ENCODE results near the gene TMEM209.
"Not testable (repeated sequence)": the region's sequence is repeated elsewhere in the genome, so short reads cannot be mapped to it uniquely, and the experiment has no call there.

TMEM209 gene

DNA sequence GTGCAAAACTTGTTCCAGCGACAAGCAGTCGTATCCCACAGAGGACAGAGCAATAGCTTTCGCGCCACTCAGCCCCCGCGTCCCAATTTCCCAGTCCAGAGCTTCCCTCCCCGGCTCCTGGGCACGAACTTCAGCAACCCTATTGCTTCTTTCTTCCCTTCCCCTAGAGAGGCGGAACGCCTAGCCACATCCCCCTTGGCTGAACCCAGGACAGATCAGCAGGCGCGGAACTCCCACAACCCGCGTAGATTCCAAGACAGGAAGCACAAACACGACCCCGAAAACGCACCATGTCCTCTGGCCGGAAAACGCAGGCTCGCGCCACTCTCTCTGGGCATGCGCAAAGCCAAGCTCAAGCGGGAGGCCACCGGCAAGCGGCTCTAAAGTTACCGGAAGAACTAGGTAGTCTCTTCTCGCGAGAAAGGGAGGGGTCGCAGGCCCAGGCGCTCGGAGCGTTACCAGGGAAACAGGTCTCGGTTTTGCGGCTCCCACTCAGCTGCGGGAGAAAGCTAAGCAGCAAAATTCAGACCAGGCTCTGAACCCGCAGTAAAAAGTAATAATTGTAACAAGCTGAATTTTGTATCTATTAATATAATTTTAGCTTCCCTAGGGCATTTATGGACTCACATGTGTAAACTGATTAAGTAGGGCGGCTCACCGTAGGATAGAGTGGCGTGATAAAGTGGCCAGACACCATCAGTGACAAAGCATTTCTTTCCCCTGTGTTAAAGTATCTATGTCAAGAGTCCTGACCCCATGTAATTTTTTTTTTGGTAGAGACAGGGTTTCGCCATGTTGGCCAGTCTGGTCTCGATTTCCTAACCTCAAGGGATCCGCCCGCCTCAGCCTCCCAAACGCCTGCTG lies at the start of gene TMEM209:
Gene TMEM209 (minus strand): TSS at position 323 of the 864 bp plus-strand sequence. CDS start 31 bp downstream, at position 292.
- Histone ChIP-seq H3K79me2 (ENCODE audit: insufficient read depth, low read length) (peaks cover 38% of the 10 kb centered on the region), H3K9ac (ENCODE audit: low read depth, low read length, poor library complexity, severe bottlenecking) (peak within 1 kb of the TSS; percentile 97), H3K4me3 (ENCODE audit: low read length, poor library complexity, severe bottlenecking) (peak within 1 kb of the TSS; percentile 87), H3K9me3 (ENCODE audit: insufficient read depth, low read depth, low read length) (no peaks in the 10 kb centered on the region), H3K9me2 (replicated peaks; ENCODE audit: low read depth, low read length) (no peaks in the 10 kb centered on the region), H2AFZ (ENCODE audit: low read length) (peak within 1 kb of the TSS; percentile 88), H3F3A (ENCODE audit: low read depth) (no peaks in the 10 kb centered on the region), H3K4me2 (ENCODE audit: low read depth, low read length, poor library complexity, severe bottlenecking) (peak within 1 kb of the TSS; percentile 66), H3K36me3 (ENCODE audit: insufficient read depth, low read length) (peaks cover 9% of the 10 kb centered on the region; the same call in 1 of the 2 replicates), H3K4me1 (ENCODE audit: insufficient read depth, low read length, poor library complexity, severe bottlenecking) (peaks cover 21% of the 10 kb centered on the region), H4K20me1 (ENCODE audit: insufficient read depth, low read length, poor library complexity, severe bottlenecking) (peaks cover under 1% of the 10 kb centered on the region), H3K27me3 (ENCODE audit: insufficient read depth, low read length, poor library complexity, severe bottlenecking) (no peaks in the 10 kb centered on the region)
- TF ChIP-seq, protein P1, sequence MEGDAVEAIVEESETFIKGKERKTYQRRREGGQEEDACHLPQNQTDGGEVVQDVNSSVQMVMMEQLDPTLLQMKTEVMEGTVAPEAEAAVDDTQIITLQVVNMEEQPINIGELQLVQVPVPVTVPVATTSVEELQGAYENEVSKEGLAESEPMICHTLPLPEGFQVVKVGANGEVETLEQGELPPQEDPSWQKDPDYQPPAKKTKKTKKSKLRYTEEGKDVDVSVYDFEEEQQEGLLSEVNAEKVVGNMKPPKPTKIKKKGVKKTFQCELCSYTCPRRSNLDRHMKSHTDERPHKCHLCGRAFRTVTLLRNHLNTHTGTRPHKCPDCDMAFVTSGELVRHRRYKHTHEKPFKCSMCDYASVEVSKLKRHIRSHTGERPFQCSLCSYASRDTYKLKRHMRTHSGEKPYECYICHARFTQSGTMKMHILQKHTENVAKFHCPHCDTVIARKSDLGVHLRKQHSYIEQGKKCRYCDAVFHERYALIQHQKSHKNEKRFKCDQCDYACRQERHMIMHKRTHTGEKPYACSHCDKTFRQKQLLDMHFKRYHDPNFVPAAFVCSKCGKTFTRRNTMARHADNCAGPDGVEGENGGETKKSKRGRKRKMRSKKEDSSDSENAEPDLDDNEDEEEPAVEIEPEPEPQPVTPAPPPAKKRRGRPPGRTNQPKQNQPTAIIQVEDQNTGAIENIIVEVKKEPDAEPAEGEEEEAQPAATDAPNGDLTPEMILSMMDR (conservative IDR thresholded peaks at IDR 0.05; ENCODE audit: low read length): no peak
- no peak for TF ChIP-seq EZH2phosphoT487 (IDR thresholded peaks at IDR 0.05; ENCODE audit: borderline replicate concordance)

- H2AFZ ChIP-seq (ENCODE audit: low read length): no peak overlapping the region
- TF ChIP-seq, protein P1 (conservative IDR thresholded peaks at IDR 0.05; ENCODE audit: low read length): no peak
- no peak for TF ChIP-seq EZH2phosphoT487 (IDR thresholded peaks at IDR 0.05; ENCODE audit: borderline replicate concordance)
Observed at GRCh38 chr7:130254555-130254954, 49.3 kb upstream of the TMEM209 start.

DNA sequence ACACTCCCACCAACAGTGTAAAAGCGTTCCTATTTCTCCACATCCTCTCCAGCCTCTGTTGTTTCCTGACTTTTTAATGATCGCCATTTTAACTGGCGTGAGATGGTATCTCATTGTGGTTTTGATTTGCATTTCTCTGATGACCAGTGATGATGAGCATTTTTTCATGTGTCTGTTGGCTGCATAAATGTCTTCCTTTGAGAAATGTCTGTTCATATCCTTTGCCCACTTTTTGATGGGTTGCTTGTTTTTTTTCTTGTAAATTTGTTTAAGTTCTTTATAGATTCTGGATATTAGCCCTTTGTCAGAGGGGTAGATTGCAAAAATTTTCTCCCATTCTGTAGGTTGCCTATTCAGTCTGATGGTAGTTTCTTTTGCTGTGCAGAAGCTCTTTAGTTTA lies 44.4 kb upstream of the TMEM209 start:
- H3K4me1 ChIP-seq (ENCODE audit: insufficient read depth, low read length, poor library complexity, severe bottlenecking); H3K79me2 ChIP-seq (ENCODE audit: insufficient read depth, low read length); H3K9ac ChIP-seq (ENCODE audit: low read depth, low read length, poor library complexity, severe bottlenecking); H3F3A ChIP-seq (ENCODE audit: low read depth); H3K36me3 ChIP-seq (ENCODE audit: insufficient read depth, low read length); H3K4me2 ChIP-seq (ENCODE audit: low read depth, low read length, poor library complexity, severe bottlenecking); H3K27me3 ChIP-seq (ENCODE audit: insufficient read depth, low read length, poor library complexity, severe bottlenecking); H3K4me3 ChIP-seq (ENCODE audit: low read length, poor library complexity, severe bottlenecking); H4K20me1 ChIP-seq (ENCODE audit: insufficient read depth, low read length, poor library complexity, severe bottlenecking); H3K9me3 ChIP-seq (ENCODE audit: insufficient read depth, low read depth, low read length); H2AFZ ChIP-seq (ENCODE audit: low read length); H3K9me2 ChIP-seq (replicated peaks; ENCODE audit: low read depth, low read length): not testable (repeated sequence)

More at GRCh38 chr7:130254555-130254954, 49.3 kb upstream of the TMEM209 start:
- H3K9me2 ChIP-seq (replicated peaks; ENCODE audit: low read depth, low read length): no peaks in the 10 kb centered on the region
- H3K9me3 ChIP-seq (ENCODE audit: insufficient read depth, low read depth, low read length): no peaks in the 10 kb centered on the region
- H3K4me3 ChIP-seq (ENCODE audit: low read length, poor library complexity, severe bottlenecking): no peak overlapping the region
- no peaks in the 10 kb centered on the region for H3K79me2 ChIP-seq (ENCODE audit: insufficient read depth, low read length)
- H3K4me1 ChIP-seq (ENCODE audit: insufficient read depth, low read length, poor library complexity, severe bottlenecking): no peaks in the 10 kb centered on the region
- no peaks in the 10 kb centered on the region for H3K27me3 ChIP-seq (ENCODE audit: insufficient read depth, low read length, poor library complexity, severe bottlenecking)
- no peaks in the 10 kb centered on the region for H3K36me3 ChIP-seq (ENCODE audit: insufficient read depth, low read length)
- H4K20me1 ChIP-seq (ENCODE audit: insufficient read depth, low read length, poor library complexity, severe bottlenecking): no peaks in the 10 kb centered on the region
- H3K9ac ChIP-seq (ENCODE audit: low read depth, low read length, poor library complexity, severe bottlenecking): no peak overlapping the region
- no peaks in the 10 kb centered on the region for H3F3A ChIP-seq (ENCODE audit: low read depth)
- no peak overlapping the region for H3K4me2 ChIP-seq (ENCODE audit: low read depth, low read length, poor library complexity, severe bottlenecking)

DNA sequence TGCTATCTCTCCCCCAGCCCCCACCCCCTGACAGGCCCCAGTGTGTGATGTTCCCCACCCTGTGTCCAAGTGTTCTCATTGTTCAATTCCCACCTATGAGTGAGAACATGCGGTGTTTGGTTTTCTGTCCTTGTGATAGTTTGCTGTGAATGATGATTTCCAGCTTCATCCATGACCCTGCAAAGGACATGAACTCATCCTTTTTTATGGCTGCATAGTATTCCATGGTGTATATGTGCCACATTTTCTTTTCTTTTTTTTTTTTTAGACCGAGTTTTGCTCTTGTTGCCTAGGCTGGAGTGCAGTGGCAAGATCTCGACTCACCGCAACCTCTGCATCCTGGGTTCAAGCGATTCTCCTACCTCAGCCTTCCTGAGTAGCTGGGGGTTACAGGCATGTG lies 43.6 kb upstream of the TMEM209 start:
- not testable (repeated sequence) for H3K27me3 ChIP-seq (ENCODE audit: insufficient read depth, low read length, poor library complexity, severe bottlenecking); H3K4me1 ChIP-seq (ENCODE audit: insufficient read depth, low read length, poor library complexity, severe bottlenecking); H3F3A ChIP-seq (ENCODE audit: low read depth); H3K4me2 ChIP-seq (ENCODE audit: low read depth, low read length, poor library complexity, severe bottlenecking); H2AFZ ChIP-seq (ENCODE audit: low read length); H3K4me3 ChIP-seq (ENCODE audit: low read length, poor library complexity, severe bottlenecking); H3K9me3 ChIP-seq (ENCODE audit: insufficient read depth, low read depth, low read length); H3K9me2 ChIP-seq (replicated peaks; ENCODE audit: low read depth, low read length); H3K79me2 ChIP-seq (ENCODE audit: insufficient read depth, low read length); H3K36me3 ChIP-seq (ENCODE audit: insufficient read depth, low read length); H3K9ac ChIP-seq (ENCODE audit: low read depth, low read length, poor library complexity, severe bottlenecking); H4K20me1 ChIP-seq (ENCODE audit: insufficient read depth, low read length, poor library complexity, severe bottlenecking)

DNA sequence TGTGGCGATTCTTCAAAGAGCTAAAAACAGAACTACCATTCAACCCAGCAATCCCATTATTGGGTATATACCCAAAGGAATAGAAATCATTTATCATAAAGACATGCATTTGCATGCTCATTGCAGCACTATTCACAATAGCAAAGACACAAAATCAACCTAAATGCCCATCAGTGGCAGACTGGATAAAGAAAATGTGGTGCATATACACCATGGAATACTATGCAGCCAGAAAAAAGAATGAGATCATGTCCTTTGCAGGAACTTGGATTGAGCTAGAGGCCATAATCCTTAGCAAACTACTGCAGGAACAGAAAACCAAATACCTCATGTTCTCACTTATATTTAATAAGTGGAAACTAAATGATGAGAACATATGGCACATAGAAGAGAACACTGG lies 41.3 kb upstream of the TMEM209 start:
- not testable (repeated sequence) for H3K36me3 ChIP-seq (ENCODE audit: insufficient read depth, low read length)

GRCh38 chr7:130243486-130243885 lies 38.3 kb upstream of the TMEM209 start:
- H3K4me1 ChIP-seq (ENCODE audit: insufficient read depth, low read length, poor library complexity, severe bottlenecking); H3K9me2 ChIP-seq (replicated peaks; ENCODE audit: low read depth, low read length); H3F3A ChIP-seq (ENCODE audit: low read depth); H3K9me3 ChIP-seq (ENCODE audit: insufficient read depth, low read depth, low read length); H3K79me2 ChIP-seq (ENCODE audit: insufficient read depth, low read length); H4K20me1 ChIP-seq (ENCODE audit: insufficient read depth, low read length, poor library complexity, severe bottlenecking); H2AFZ ChIP-seq (ENCODE audit: low read length); H3K36me3 ChIP-seq (ENCODE audit: insufficient read depth, low read length); H3K27me3 ChIP-seq (ENCODE audit: insufficient read depth, low read length, poor library complexity, severe bottlenecking); H3K4me3 ChIP-seq (ENCODE audit: low read length, poor library complexity, severe bottlenecking); H3K4me2 ChIP-seq (ENCODE audit: low read depth, low read length, poor library complexity, severe bottlenecking); H3K9ac ChIP-seq (ENCODE audit: low read depth, low read length, poor library complexity, severe bottlenecking): not testable (repeated sequence)

More for the DNA sequence above, 41.3 kb upstream of the TMEM209 start:
- not testable (repeated sequence) for H3K9me3 ChIP-seq (ENCODE audit: insufficient read depth, low read depth, low read length); H3K79me2 ChIP-seq (ENCODE audit: insufficient read depth, low read length); H3K4me2 ChIP-seq (ENCODE audit: low read depth, low read length, poor library complexity, severe bottlenecking); H3F3A ChIP-seq (ENCODE audit: low read depth); H3K9ac ChIP-seq (ENCODE audit: low read depth, low read length, poor library complexity, severe bottlenecking); H3K4me1 ChIP-seq (ENCODE audit: insufficient read depth, low read length, poor library complexity, severe bottlenecking); H3K4me3 ChIP-seq (ENCODE audit: low read length, poor library complexity, severe bottlenecking); H4K20me1 ChIP-seq (ENCODE audit: insufficient read depth, low read length, poor library complexity, severe bottlenecking); H3K9me2 ChIP-seq (replicated peaks; ENCODE audit: low read depth, low read length); H2AFZ ChIP-seq (ENCODE audit: low read length); H3K27me3 ChIP-seq (ENCODE audit: insufficient read depth, low read length, poor library complexity, severe bottlenecking)
